HG02852 (cell line): ENCODE results near the gene RBM15.

ENCODE experiments used
- ATAC-seq: cut with Tn5 transposase; IDR thresholded peaks from one replicate; pipeline ENCODE4 v1.9.1; 2021; ENCODE audit warnings: mild to moderate bottlenecking, moderate library complexity; ENCODE audit not compliant: unreplicated experiment

Gene RBM15

GRCh38 chr1:110319332-110320167 lies 19.6 kb upstream of the RBM15 start:
- no peak for ATAC-seq

- ATAC-seq: no peak
Measured at GRCh38 chr1:110320168-110320518, 19.0 kb upstream of the RBM15 start.

- no peak for ATAC-seq
Measured at GRCh38 chr1:110321045-110321444, 18.1 kb upstream of the RBM15 start.

- ATAC-seq: no peak
Measured at GRCh38 chr1:110321846-110322245, 17.3 kb upstream of the RBM15 start.

GRCh38 chr1:110324667-110325066 lies 14.5 kb upstream of the RBM15 start:
- no peak for ATAC-seq

GRCh38 chr1:110326826-110327225 lies 12.4 kb upstream of the RBM15 start:
- ATAC-seq: no peak

- ATAC-seq: no peak
Measured at GRCh38 chr1:110328274-110328673, 10.9 kb upstream of the RBM15 start.

- no peak for ATAC-seq
Measured at GRCh38 chr1:110328700-110329099, 10.5 kb upstream of the RBM15 start.

- no peak for ATAC-seq
Measured at GRCh38 chr1:110335265-110335664, 3.9 kb upstream of the RBM15 start.

GRCh38 chr1:110336300-110337039 lies 2.7 kb upstream of the RBM15 start:
- ATAC-seq: no peak

GRCh38 chr1:110337704-110338308 lies 1.4 kb upstream of the RBM15 start:
- ATAC-seq: no peak

- peak; percentile 69 for ATAC-seq
Measured at GRCh38 chr1:110338309-110338885, 780 bp upstream of the RBM15 start.

- no peak for ATAC-seq
Measured at GRCh38 chr1:110339407-110340206, 430 bp downstream of the RBM15 start.

GRCh38 chr1:110340207-110340468 lies 961 bp downstream of the RBM15 start:
- ATAC-seq: no peak

- ATAC-seq: no peak
Measured at GRCh38 chr1:110341146-110341871, 2.1 kb downstream of the RBM15 start.

- ATAC-seq: no peak
Measured at GRCh38 chr1:110341872-110342331, 2.7 kb downstream of the RBM15 start.

- ATAC-seq: no peak
Measured at GRCh38 chr1:110343249-110343648, 4.1 kb downstream of the RBM15 start.

- ATAC-seq: no peak
Measured at GRCh38 chr1:110344152-110344551, 5.0 kb downstream of the RBM15 start.

- ATAC-seq: no peak
Measured at GRCh38 chr1:110345480-110345879, 6.3 kb downstream of the RBM15 start.

- no peak for ATAC-seq
Measured at GRCh38 chr1:110346690-110347089, 7.5 kb downstream of the RBM15 start.
